HepG2 (cell line): ENCODE data around the gene JMJD8. TPM values are rescaled to one million over a fixed set of nuclear protein-coding genes. Genes with fewer than 3 reads are reported as not detected.

ENCODE experiments used
- ARNT2 ChIP-seq: sonication (generic); formaldehyde crosslinking; IDR thresholded peaks from 2 replicates; pipeline ENCODE4 v1.8.0; 2022; ENCODE audit warnings: mild to moderate bottlenecking, low read depth, missing genetic modification reagents, moderate library complexity
- BCLAF1 ChIP-seq: fragments of 450-650 bp; IDR thresholded peaks from 2 replicates; pipeline ENCODE4 v1.6.1; 2017; ENCODE audit warnings: mild to moderate bottlenecking
- EEA1 ChIP-seq: sonication (generic); formaldehyde crosslinking; IDR thresholded peaks from 2 replicates; pipeline ENCODE4 v1.5.1; 2020; ENCODE audit warnings: mild to moderate bottlenecking, missing genetic modification reagents, borderline replicate concordance
- ETS1 ChIP-seq: sonication (generic); formaldehyde crosslinking; IDR thresholded peaks from 2 replicates; pipeline ENCODE4 v1.4.0; 2020; ENCODE audit warnings: missing genetic modification reagents
- HMG20B ChIP-seq: conservative IDR thresholded peaks from 2 replicates; pipeline ENCODE4 v1.6.1; 2016; ENCODE audit warnings: missing genetic modification reagents, missing compliant biosample characterization
- HNRNPLL ChIP-seq: fragments of 200-400 bp; formaldehyde crosslinking; IDR thresholded peaks from 2 replicates; pipeline ENCODE4 v1.6.1; 2017; ENCODE audit warnings: mild to moderate bottlenecking, low read depth, low read length; ENCODE audit not compliant: poor library complexity, severe bottlenecking
- JARID2 ChIP-seq: sonication (generic); formaldehyde crosslinking; IDR thresholded peaks from 2 replicates; pipeline ENCODE4 v1.8.1; 2023; ENCODE audit warnings: missing genetic modification reagents, inconsistent platforms; ENCODE audit not compliant: insufficient replicate concordance
- KDM2A ChIP-seq: sonication (generic); formaldehyde crosslinking; IDR thresholded peaks from 2 replicates; pipeline ENCODE4 v1.4.0; 2020; ENCODE audit warnings: low read depth, missing genetic modification reagents, borderline replicate concordance
- KMT2A ChIP-seq: sonication (generic); formaldehyde crosslinking; IDR thresholded peaks from 2 replicates; pipeline ENCODE4 v1.4.0; 2020; ENCODE audit warnings: missing genetic modification reagents
- RAD21 ChIP-seq: fragments of 450-650 bp; formaldehyde crosslinking; IDR thresholded peaks from 2 replicates; pipeline ENCODE4 v1.5.0; 2020; ENCODE audit warnings: mild to moderate bottlenecking
- SIN3B ChIP-seq: fragments of 150-350 bp; IDR thresholded peaks from 2 replicates; pipeline ENCODE4 v1.6.1; 2014; ENCODE audit warnings: low read length
- SIX1 ChIP-seq: sonication (generic); formaldehyde crosslinking; IDR thresholded peaks from 2 replicates; pipeline ENCODE4 v1.4.0; 2020; ENCODE audit warnings: missing genetic modification reagents, borderline replicate concordance
- SKI ChIP-seq: fragments of 450-650 bp; IDR thresholded peaks from one replicate; pipeline ENCODE4 v1.6.1; 2018; ENCODE audit warnings: mild to moderate bottlenecking; ENCODE audit not compliant: partially characterized antibody
- SRSF4 ChIP-seq: fragments of 200-400 bp; formaldehyde crosslinking; IDR thresholded peaks from one replicate; pipeline ENCODE4 v1.6.1; 2018; ENCODE audit warnings: mild to moderate bottlenecking, low read depth, low read length, moderate library complexity; ENCODE audit not compliant: poor library complexity, severe bottlenecking
- SRSF9 ChIP-seq: fragments of 200-400 bp; formaldehyde crosslinking; IDR thresholded peaks from 2 replicates; pipeline ENCODE4 v1.6.1; 2018; ENCODE audit warnings: borderline replicate concordance, mild to moderate bottlenecking, low read depth, low read length; ENCODE audit not compliant: insufficient read depth, poor library complexity, severe bottlenecking
- TAF15 ChIP-seq: fragments of 200-400 bp; formaldehyde crosslinking; IDR thresholded peaks from one replicate; pipeline ENCODE4 v1.6.1; 2018; ENCODE audit warnings: mild to moderate bottlenecking, low read depth, low read length; ENCODE audit not compliant: poor library complexity, severe bottlenecking
- TEF ChIP-seq: sonication (generic); formaldehyde crosslinking; IDR thresholded peaks from 2 replicates; pipeline ENCODE4 v1.5.0; 2020; ENCODE audit warnings: missing genetic modification reagents
- TRIM22 ChIP-seq: fragments of 450-650 bp; IDR thresholded peaks from 2 replicates; pipeline ENCODE4 v1.6.1; 2017
- ZBTB3 ChIP-seq: sonication (generic); formaldehyde crosslinking; IDR thresholded peaks from 2 replicates; pipeline ENCODE4 v1.4.0; 2020; ENCODE audit warnings: low read depth, mild to moderate bottlenecking, moderate library complexity, missing genetic modification reagents, borderline replicate concordance
- ZC3H13 ChIP-seq: sonication (generic); formaldehyde crosslinking; IDR thresholded peaks from 2 replicates; pipeline ENCODE4 v1.8.1; 2023; ENCODE audit warnings: mild to moderate bottlenecking, missing genetic modification reagents, moderate library complexity
- ZNF543 ChIP-seq: sonication (generic); formaldehyde crosslinking; IDR thresholded peaks from 2 replicates; pipeline ENCODE4 v1.4.0; 2020; ENCODE audit warnings: mild to moderate bottlenecking, missing genetic modification reagents
- ZNF782 ChIP-seq: sonication (generic); formaldehyde crosslinking; IDR thresholded peaks from 2 replicates; pipeline ENCODE4 v1.4.0; 2020; ENCODE audit warnings: missing genetic modification reagents, mild to moderate bottlenecking, borderline replicate concordance
- ZSCAN12 ChIP-seq: sonication (generic); formaldehyde crosslinking; IDR thresholded peaks from 2 replicates; pipeline ENCODE4 v1.9.0; 2021; ENCODE audit warnings: mild to moderate bottlenecking, missing genetic modification reagents
- polyA plus RNA-seq, 8 experiments: library from polyadenylated mRNA; depleted of rRNA in 3 of 8; stranded (reverse) in 7 of 8; unstranded in 1 of 8; fragments of >200 nt; fragmentation: Illumina TruSeq in 4 of 8; extraction: Trizol in 4 of 8; gene quantifications; 2 replicates each; pipeline versions ENCODE4 v1.2.1 to v1.2.3, GENCODE V29; 2011 to 2016; ENCODE audit warnings: low read depth in 4 of 8, missing spikeins in 1 of 8, mixed read lengths in 1 of 8; ENCODE audit not compliant: insufficient read depth in 1 of 8
- total RNA-seq, 5 experiments: library from RNA; depleted of rRNA; stranded (reverse); fragments of >200 nt; fragmentation: Illumina TruSeq; extraction: Trizol; gene quantifications; 2 replicates each; pipeline ENCODE4 v1.2.3, GENCODE V29; 2016; ENCODE audit warnings: low read depth in 1 of 5

JMJD8 gene
- total and polyA plus RNA-seq, 2 of the 13 experiments (the other 11 are each of a cell fraction or from before 2014, with no cell fraction given) = 2.6 to 11.8 TPM

GRCh38 chr16:642189-643049 is 41.7 kb downstream of the JMJD8 start (continued):
- TF ChIP-seq SRSF4 (no peak), KDM2A (CRISPR knock-in tag) (no peak), ETS1 (CRISPR knock-in tag) (0 out of 2 replicates have a peak, but pooled peaks have one; percentile 39), ZNF782 (CRISPR knock-in tag) (no peak; the same call in 1 of the 2 replicates), TAF15 (peak; percentile 36), HNRNPLL (no peak), EEA1 (CRISPR knock-in tag) (no peak), ZC3H13 (CRISPR knock-in tag) (no peak; the same call in 1 of the 2 replicates), ZSCAN12 (CRISPR knock-in tag) (0 out of 2 replicates have a peak, but pooled peaks have one; percentile 62), SKI (no peak), TEF (no peak), TRIM22 (no peak), KMT2A (CRISPR knock-in tag) (peak; percentile 67), ZNF543 (no peak; the same call in 1 of the 2 replicates), ZBTB3 (0 out of 2 replicates have a peak, but pooled peaks have one; percentile 48), SIN3B (no peak), SIX1 (no peak), HMG20B (CRISPR knock-in tag) (no peak), JARID2 (CRISPR knock-in tag) (no peak), RAD21 (CRISPR knock-in tag) (peak; percentile 24; the same call in 1 of the 2 replicates), BCLAF1 (no peak), ARNT2 (CRISPR knock-in tag) (peak; percentile 50; the same call in 1 of the 2 replicates), SRSF9 (no peak)
